Fibroblast of villous mesenchyme (primary cell): ENCODE data around the gene LZTFL1. TPM values are rescaled to one million over a fixed set of nuclear protein-coding genes. Genes with fewer than 3 reads are reported as not detected.

Source experiments
- DNase-seq: peaks from one replicate; pipeline ENCODE4 v3.0.0-alpha.2; 2010; ENCODE audit warnings: low read depth
- H3K4me3 ChIP-seq: 2 replicates; pipeline ENCODE4 v1.5.1; 2011; ENCODE audit warnings: low read depth, mild to moderate bottlenecking, low read length
- CTCF ChIP-seq: IDR thresholded peaks from 2 replicates; pipeline ENCODE4 v1.5.1; 2012; ENCODE audit warnings: low read depth, mild to moderate bottlenecking, low read length; ENCODE audit not compliant: insufficient read depth
- total RNA-seq: library from RNA; depleted of rRNA; stranded (reverse); fragments of >200 nt; gene quantifications from 2 replicates; pipeline ENCODE4 v1.2.3, GENCODE V29; 2012

LZTFL1 gene, protein sequence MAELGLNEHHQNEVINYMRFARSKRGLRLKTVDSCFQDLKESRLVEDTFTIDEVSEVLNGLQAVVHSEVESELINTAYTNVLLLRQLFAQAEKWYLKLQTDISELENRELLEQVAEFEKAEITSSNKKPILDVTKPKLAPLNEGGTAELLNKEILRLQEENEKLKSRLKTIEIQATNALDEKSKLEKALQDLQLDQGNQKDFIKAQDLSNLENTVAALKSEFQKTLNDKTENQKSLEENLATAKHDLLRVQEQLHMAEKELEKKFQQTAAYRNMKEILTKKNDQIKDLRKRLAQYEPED
- total RNA-seq: 13.2 and 18.6 TPM in 2 replicates

GRCh38 chr3:45841757-45842491, at the start of gene LZTFL1:
LZTFL1 (minus strand) TSS chr3:45842119; CDS start chr3:45841991, 128 bp downstream.
- no peak for TF ChIP-seq CTCF
- peak; percentile 97 for DNase-seq
- H3K4me3 ChIP-seq: peak within 1 kb of the TSS; percentile 95

GRCh38 chr3:45890405-45890804, 48.5 kb upstream of the LZTFL1 start:
- no peak for TF ChIP-seq CTCF
- no peak overlapping the region for H3K4me3 ChIP-seq
- DNase-seq: no peak

- DNase-seq: no peak
- no peak for TF ChIP-seq CTCF
- H3K4me3 ChIP-seq: no peak overlapping the region
Observed at GRCh38 chr3:45889337-45889736, 47.4 kb upstream of the LZTFL1 start.

- no peak for TF ChIP-seq CTCF
- no peak for DNase-seq
- H3K4me3 ChIP-seq: no peak overlapping the region
Observed at GRCh38 chr3:45887759-45888511, 46.0 kb upstream of the LZTFL1 start.

DNA sequence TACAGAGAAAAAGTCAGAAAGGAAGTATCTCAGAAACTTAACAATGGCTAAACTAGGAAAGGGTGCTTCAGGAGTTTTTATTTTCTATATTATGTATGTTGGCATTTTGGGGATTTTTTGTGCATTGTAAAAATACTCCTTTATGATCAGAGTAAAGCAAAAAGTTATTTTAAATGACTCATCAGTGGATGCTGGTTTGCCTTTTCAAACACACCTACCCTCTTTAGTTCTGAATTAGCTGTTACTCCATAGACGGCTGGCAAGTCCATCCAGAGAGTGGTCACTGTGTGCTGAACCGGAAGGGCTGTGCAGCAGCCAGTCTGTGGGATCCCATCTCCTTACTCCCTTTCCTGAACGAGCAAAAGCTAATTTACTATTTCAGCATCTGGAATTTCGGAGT, 45.4 kb upstream of the LZTFL1 start:
- DNase-seq: no peak
- no peak for TF ChIP-seq CTCF
- no peak overlapping the region for H3K4me3 ChIP-seq

GRCh38 chr3:45885979-45886705, 44.2 kb upstream of the LZTFL1 start, which contains the start of gene CCR9:
CCR9 (plus strand) TSS chr3:45886543; CDS start chr3:45894934, 8,391 bp downstream.
- H3K4me3 ChIP-seq: no peak within 1 kb of the TSS
- DNase-seq: no peak
- no peak for TF ChIP-seq CTCF
